OCI-M1 (cell line): ENCODE measurements around the gene FADD.
A peak's percentile ranks its signal among the peaks of the same experiment; 100 is the strongest.
"Not testable (repeated sequence)": the region's sequence is repeated elsewhere in the genome, so short reads cannot be mapped to it uniquely, and the experiment has no call there.

ENCODE experiments used
- DNase-seq: peaks from one replicate; lab custom pipeline; 2025; lab: John Stamatoyannopoulos, UW

The FADD gene

GRCh38 chr11:70205049-70205725 lies 2.1 kb downstream of the FADD start:
- no peak for DNase-seq

- DNase-seq: no peak
Observed at GRCh38 chr11:70205766-70206165, 2.7 kb downstream of the FADD start.

- no peak for DNase-seq
Observed at GRCh38 chr11:70206226-70206981, 3.3 kb downstream of the FADD start.

GRCh38 chr11:70206982-70207376 lies 3.9 kb downstream of the FADD start:
- DNase-seq: no peak

GRCh38 chr11:70207531-70208131 lies 4.5 kb downstream of the FADD start:
- DNase-seq: no peak

GRCh38 chr11:70209391-70209912 lies 6.4 kb downstream of the FADD start:
- no peak for DNase-seq

GRCh38 chr11:70210051-70210501 lies 7.0 kb downstream of the FADD start:
- peak; percentile 52 for DNase-seq

GRCh38 chr11:70210530-70210929 lies 7.4 kb downstream of the FADD start:
- no peak for DNase-seq

GRCh38 chr11:70212227-70212811 lies 9.2 kb downstream of the FADD start:
- no peak for DNase-seq

GRCh38 chr11:70217388-70217787 lies 14.3 kb downstream of the FADD start:
- not testable (repeated sequence) for DNase-seq

- DNase-seq: not testable (repeated sequence)
Observed at GRCh38 chr11:70218076-70218475, 15.0 kb downstream of the FADD start.

GRCh38 chr11:70220136-70220535 lies 17.0 kb downstream of the FADD start:
- no peak for DNase-seq

GRCh38 chr11:70220920-70221319 lies 17.8 kb downstream of the FADD start:
- DNase-seq: no peak

- no peak for DNase-seq
Observed at GRCh38 chr11:70225681-70226177, 22.6 kb downstream of the FADD start.

- DNase-seq: no peak
Observed at GRCh38 chr11:70226183-70226582, 23.1 kb downstream of the FADD start.

- DNase-seq: peak; percentile 82
Observed at GRCh38 chr11:70226967-70227366, 23.9 kb downstream of the FADD start.

- no peak for DNase-seq
Observed at GRCh38 chr11:70229737-70230136, 26.6 kb downstream of the FADD start.

- no peak for DNase-seq
Observed at GRCh38 chr11:70230151-70230839, 27.2 kb downstream of the FADD start.

- DNase-seq: no peak
Observed at GRCh38 chr11:70230840-70231710, 28.0 kb downstream of the FADD start.

GRCh38 chr11:70233034-70233433 lies 29.9 kb downstream of the FADD start:
- no peak for DNase-seq

GRCh38 chr11:70233511-70233934 lies 30.4 kb downstream of the FADD start:
- DNase-seq: no peak
